ENCODE results near the gene SLC12A4. TPM values are rescaled to one million over a fixed set of nuclear protein-coding genes. Genes with fewer than 3 reads are reported as not detected.

The SLC12A4 gene
- total RNA-seq, 1 experiment from 2014 or later, result 41.9 TPM

DNA sequence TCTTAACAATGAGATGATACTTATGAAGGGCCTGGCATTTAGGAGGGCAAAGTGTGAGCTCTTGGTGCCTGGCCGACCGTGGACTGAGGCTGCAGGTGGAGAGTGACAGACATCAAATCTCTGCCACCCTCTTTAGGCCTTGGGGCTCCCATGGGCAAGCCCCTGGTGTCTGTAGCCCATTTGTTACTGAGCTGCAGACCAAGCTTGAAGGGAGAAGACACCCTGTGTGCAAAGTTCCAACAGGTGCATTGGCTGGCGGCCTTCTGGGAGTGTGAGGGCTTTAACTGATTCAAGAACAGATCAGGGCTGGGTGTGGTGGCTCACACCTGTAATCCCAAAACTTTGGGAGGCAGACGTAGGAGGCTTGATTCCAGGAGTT is 36.0 kb downstream of the SLC12A4 start:
- POLR2A ChIA-PET (ENCODE audit: low non-redundant PET), result interaction anchor here (0.7 kb wide), 1 partner anchor 402 kb away, joined by 4 read pairs; no protein-coding TSS in a partner anchor
- no peak for DNase-seq (ENCODE audit: low spot score)
- no TSS peak for BruUV-seq (replicated peaks)
- Histone ChIP-seq H3K36me3 (ENCODE audit: insufficient read depth, low read length, poor library complexity, severe bottlenecking) (peaks cover 15% of the 10 kb centered on the region), H3K27ac (ENCODE audit: low read depth, low read length, poor library complexity, severe bottlenecking) (no peak overlapping the region), H3K9me3 (ENCODE audit: low read depth, low read length, poor library complexity, severe bottlenecking) (no peaks in the 10 kb centered on the region), H3K27me3 (replicated peaks; ENCODE audit: insufficient read depth, low read depth, low read length, poor library complexity) (no peaks in the 10 kb centered on the region), H3K4me1 (ENCODE audit: insufficient read depth, low read length, poor library complexity, severe bottlenecking) (peaks cover 16% of the 10 kb centered on the region), H3K4me3 (ENCODE audit: low read depth, low read length, poor library complexity, severe bottlenecking) (no peak overlapping the region)
- intact Hi-C loops (cut with micrococcal nuclease; ENCODE audit: unreplicated experiment), result no loop called here
- CTCF ChIA-PET, result interaction anchor here (0.5 kb wide), 1 partner anchor 113 kb away, joined by 12 read pairs; no protein-coding TSS in a partner anchor
- TF ChIP-seq, protein P1, sequence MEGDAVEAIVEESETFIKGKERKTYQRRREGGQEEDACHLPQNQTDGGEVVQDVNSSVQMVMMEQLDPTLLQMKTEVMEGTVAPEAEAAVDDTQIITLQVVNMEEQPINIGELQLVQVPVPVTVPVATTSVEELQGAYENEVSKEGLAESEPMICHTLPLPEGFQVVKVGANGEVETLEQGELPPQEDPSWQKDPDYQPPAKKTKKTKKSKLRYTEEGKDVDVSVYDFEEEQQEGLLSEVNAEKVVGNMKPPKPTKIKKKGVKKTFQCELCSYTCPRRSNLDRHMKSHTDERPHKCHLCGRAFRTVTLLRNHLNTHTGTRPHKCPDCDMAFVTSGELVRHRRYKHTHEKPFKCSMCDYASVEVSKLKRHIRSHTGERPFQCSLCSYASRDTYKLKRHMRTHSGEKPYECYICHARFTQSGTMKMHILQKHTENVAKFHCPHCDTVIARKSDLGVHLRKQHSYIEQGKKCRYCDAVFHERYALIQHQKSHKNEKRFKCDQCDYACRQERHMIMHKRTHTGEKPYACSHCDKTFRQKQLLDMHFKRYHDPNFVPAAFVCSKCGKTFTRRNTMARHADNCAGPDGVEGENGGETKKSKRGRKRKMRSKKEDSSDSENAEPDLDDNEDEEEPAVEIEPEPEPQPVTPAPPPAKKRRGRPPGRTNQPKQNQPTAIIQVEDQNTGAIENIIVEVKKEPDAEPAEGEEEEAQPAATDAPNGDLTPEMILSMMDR (conservative IDR thresholded peaks at IDR 0.05; ENCODE audit: low read depth, low read length), result no peak
- no peak for TF ChIP-seq EZH2 (IDR thresholded peaks at IDR 0.05; ENCODE audit: borderline replicate concordance, low read depth, low read length, poor library complexity, severe bottlenecking)

DNA sequence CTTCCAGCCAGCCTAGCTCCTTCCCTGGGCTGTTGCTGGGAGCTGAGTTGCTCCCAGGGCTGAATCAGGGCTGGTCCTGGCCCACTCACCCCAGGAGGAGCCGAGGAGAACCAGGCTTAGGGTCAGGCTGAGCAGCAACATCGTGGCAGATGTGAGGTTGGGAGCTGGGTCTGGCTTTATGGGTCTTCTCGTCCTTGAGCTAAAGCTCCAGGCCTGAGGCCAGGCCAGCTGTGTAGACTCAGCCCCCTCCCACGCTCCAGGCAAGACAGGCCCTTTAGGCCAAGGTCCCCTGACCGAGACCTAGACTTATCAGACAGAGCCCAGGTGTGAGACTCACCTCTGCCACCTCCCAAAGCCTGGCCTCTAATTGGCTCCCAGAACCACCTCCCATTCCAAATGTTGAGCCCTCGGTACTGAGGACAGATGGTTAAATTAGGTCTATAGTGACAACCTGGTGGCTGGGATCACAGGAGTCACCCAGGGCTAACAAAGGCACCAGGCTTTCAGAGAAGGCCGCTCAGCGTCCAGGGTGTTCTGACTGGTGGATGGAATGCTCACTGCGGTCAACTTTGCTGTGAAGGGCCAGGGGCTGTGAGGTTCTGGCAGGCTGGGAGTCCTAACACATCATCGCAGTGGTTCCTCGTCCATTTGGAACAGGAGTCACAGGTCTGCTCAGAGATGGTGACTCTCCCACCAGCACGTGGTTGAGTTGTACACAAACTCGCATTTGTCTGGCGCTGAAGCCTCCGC is 36.5 kb downstream of the SLC12A4 start, which contains the start of gene CTRL:
TSS of gene CTRL (minus strand) at position 151 of the 750 bp plus-strand sequence. CDS start at position 141, 10 bp downstream.
- BruUV-seq (replicated peaks), result no TSS peak
- intact Hi-C loops (cut with micrococcal nuclease; ENCODE audit: unreplicated experiment), result no loop called here
- Histone ChIP-seq H3K4me3 (ENCODE audit: low read depth, low read length, poor library complexity, severe bottlenecking) (no peak within 1 kb of the TSS), H3K27me3 (replicated peaks; ENCODE audit: insufficient read depth, low read depth, low read length, poor library complexity) (no peaks in the 10 kb centered on the region), H3K9me3 (ENCODE audit: low read depth, low read length, poor library complexity, severe bottlenecking) (no peaks in the 10 kb centered on the region), H3K27ac (ENCODE audit: low read depth, low read length, poor library complexity, severe bottlenecking) (no peak within 1 kb of the TSS), H3K36me3 (ENCODE audit: insufficient read depth, low read length, poor library complexity, severe bottlenecking) (peaks cover 15% of the 10 kb centered on the region), H3K4me1 (ENCODE audit: insufficient read depth, low read length, poor library complexity, severe bottlenecking) (peaks cover 14% of the 10 kb centered on the region)
- no peak for TF ChIP-seq EZH2 (IDR thresholded peaks at IDR 0.05; ENCODE audit: borderline replicate concordance, low read depth, low read length, poor library complexity, severe bottlenecking)
- TF ChIP-seq, protein P1 (conservative IDR thresholded peaks at IDR 0.05; ENCODE audit: low read depth, low read length), result no peak
- POLR2A ChIA-PET (ENCODE audit: low non-redundant PET), result no interaction called here
- no peak for DNase-seq (ENCODE audit: low spot score)
- CTCF ChIA-PET, result interaction anchor here (0.5 to 2.6 kb wide), 2 partner anchors 47 to 112 kb away, joined by 7 to 12 read pairs; partner anchors contain the start of gene NRN1L

DNA sequence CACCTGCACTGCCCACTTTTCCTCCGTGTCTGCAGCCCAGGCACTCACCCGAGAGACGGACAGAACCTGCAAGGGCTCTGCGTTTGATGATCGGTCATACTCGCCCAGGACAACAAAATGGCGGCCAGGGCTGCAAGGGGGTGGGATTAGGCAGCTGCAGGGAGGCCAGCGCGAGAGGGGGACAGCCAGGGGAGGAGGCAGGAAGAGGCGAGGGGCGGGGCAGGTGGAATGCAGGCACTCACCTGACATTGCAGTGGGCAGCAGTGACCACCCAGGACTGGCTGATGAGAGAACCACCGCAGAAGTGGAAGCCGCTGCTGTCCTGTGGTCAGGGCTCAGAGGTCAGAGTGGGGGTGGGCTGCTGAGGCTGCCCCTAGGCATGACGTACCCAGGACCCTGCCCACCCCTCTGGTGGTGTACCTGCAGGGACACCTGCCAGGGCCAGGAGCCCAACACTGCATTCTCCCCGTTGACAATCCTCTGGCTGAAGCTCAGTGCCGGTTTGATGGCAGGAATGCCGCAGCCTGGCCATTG is 37.7 kb downstream of the SLC12A4 start:
- TF ChIP-seq, protein P1 (conservative IDR thresholded peaks at IDR 0.05; ENCODE audit: low read depth, low read length), result no peak
- TF ChIP-seq EZH2 (IDR thresholded peaks at IDR 0.05; ENCODE audit: borderline replicate concordance, low read depth, low read length, poor library complexity, severe bottlenecking), result no peak
- Histone ChIP-seq H3K27ac (ENCODE audit: low read depth, low read length, poor library complexity, severe bottlenecking) (no peak overlapping the region), H3K36me3 (ENCODE audit: insufficient read depth, low read length, poor library complexity, severe bottlenecking) (peaks cover 15% of the 10 kb centered on the region), H3K9me3 (ENCODE audit: low read depth, low read length, poor library complexity, severe bottlenecking) (no peaks in the 10 kb centered on the region), H3K4me1 (ENCODE audit: insufficient read depth, low read length, poor library complexity, severe bottlenecking) (peaks cover 25% of the 10 kb centered on the region), H3K27me3 (replicated peaks; ENCODE audit: insufficient read depth, low read depth, low read length, poor library complexity) (no peaks in the 10 kb centered on the region), H3K4me3 (ENCODE audit: low read depth, low read length, poor library complexity, severe bottlenecking) (no peak overlapping the region)
- CTCF ChIA-PET, result interaction anchor here (2.6 kb wide), 1 partner anchor 46 kb away, joined by 7 read pairs; the partner anchor contains the start of gene NRN1L
- POLR2A ChIA-PET (ENCODE audit: low non-redundant PET), result no interaction called here
- no TSS peak for BruUV-seq (replicated peaks)
- intact Hi-C loops (cut with micrococcal nuclease; ENCODE audit: unreplicated experiment), result no loop called here
- no peak for DNase-seq (ENCODE audit: low spot score)
